IMR-90 (cell line): Measurements from ENCODE around the gene PYGM. TPM values are rescaled to one million over a fixed set of nuclear protein-coding genes. Genes with fewer than 3 reads are reported as not detected.

ENCODE experiments used
- ATAC-seq: fragments of 200-7000 bp; cut with Tn5 transposase; 2 replicates; pipeline ENCODE4 v1.9.1; 2020; ENCODE audit warnings: low read depth, mild to moderate bottlenecking, moderate library complexity
- BruUV-seq: library from RNA; stranded (reverse); fragments of 400-500 nt; replicated peaks from 2 replicates; lab custom pipeline; 2021; lab: Mats Ljungman, UMichigan
- CTCF ChIA-PET: fragments of 300-600 bp; formaldehyde crosslinking; extraction: SDS; loops from one replicate; lab custom pipeline; 2021; ENCODE audit warnings: antibody characterized with exemption; lab: Yijun Ruan, JAX
- POLR2A ChIA-PET: fragments of 300-600 bp; sonication (Branson Sonifier 250); formaldehyde crosslinking; loops from one replicate; lab custom pipeline; 2022; ENCODE audit warnings: antibody characterized with exemption; ENCODE audit not compliant: unreplicated experiment; lab: Charles Lee
- DNase-seq: peaks from one replicate; pipeline ENCODE4 v3.0.0; 2013
- H2AFZ ChIP-seq: replicated peaks from 2 replicates; pipeline ENCODE3; 2013; ENCODE audit warnings: low read length, mild to moderate bottlenecking; ENCODE audit not compliant: poor library complexity
- H2AK5ac ChIP-seq: 2 replicates; pipeline ENCODE4 v1.6.1; 2013; ENCODE audit warnings: low read depth, low read length, inconsistent platforms
- H2AK9ac ChIP-seq: replicated peaks from 2 replicates; pipeline ENCODE3; 2013; ENCODE audit warnings: mild to moderate bottlenecking, low read depth, low read length, moderate library complexity; ENCODE audit not compliant: poor library complexity
- H2BK120ac ChIP-seq: 2 replicates; pipeline ENCODE4 v1.6.1; 2013; ENCODE audit warnings: low read depth, low read length, inconsistent platforms
- H2BK15ac ChIP-seq: 3 replicates; pipeline ENCODE4 v1.6.1; 2013; ENCODE audit warnings: low read depth, low read length, inconsistent platforms
- H2BK20ac ChIP-seq: 2 replicates; pipeline ENCODE4 v1.6.1; 2013; ENCODE audit warnings: low read depth, mild to moderate bottlenecking, inconsistent platforms, low read length, moderate library complexity
- H2BK5ac ChIP-seq: 2 replicates; pipeline ENCODE4 v1.6.1; 2013; ENCODE audit warnings: mild to moderate bottlenecking, low read depth, low read length, inconsistent platforms; ENCODE audit not compliant: poor library complexity, severe bottlenecking
- H3K14ac ChIP-seq: replicated peaks from 2 replicates; pipeline ENCODE4 v1.6.1; 2013; ENCODE audit warnings: low read depth, low read length, inconsistent platforms
- H3K18ac ChIP-seq: 2 replicates; pipeline ENCODE4 v1.6.1; 2013; ENCODE audit warnings: low read depth, low read length, control low read depth
- H3K23ac ChIP-seq: 2 replicates; pipeline ENCODE4 v1.6.1; 2013; ENCODE audit warnings: low read depth, low read length, inconsistent platforms
- H3K27ac ChIP-seq: 2 replicates; pipeline ENCODE4 v1.5.1; 2013; ENCODE audit warnings: mild to moderate bottlenecking, control low read depth, low read length; ENCODE audit not compliant: insufficient read depth
- H3K27me3 ChIP-seq: 2 replicates; pipeline ENCODE4 v1.6.1; 2013; ENCODE audit warnings: low read length; ENCODE audit not compliant: control insufficient read depth, insufficient read depth
- H3K36me3 ChIP-seq: 2 replicates; pipeline ENCODE4 v1.6.1; 2013; ENCODE audit warnings: low read length, mixed read lengths; ENCODE audit not compliant: control insufficient read depth, insufficient read depth
- H3K4ac ChIP-seq: 2 replicates; pipeline ENCODE4 v1.6.1; 2013; ENCODE audit warnings: low read depth, low read length, inconsistent platforms
- H3K4me1 ChIP-seq: 2 replicates; pipeline ENCODE4 v1.6.1; 2013; ENCODE audit warnings: low read length, mixed read lengths; ENCODE audit not compliant: control insufficient read depth, insufficient read depth
- H3K4me2 ChIP-seq: 2 replicates; pipeline ENCODE4 v1.6.1; 2013; ENCODE audit warnings: low read depth, mild to moderate bottlenecking, control low read depth, low read length, moderate library complexity
- H3K4me3 ChIP-seq: 2 replicates; pipeline ENCODE4 v1.5.1; 2013; ENCODE audit warnings: low read depth, mild to moderate bottlenecking, control low read depth, low read length, moderate library complexity; ENCODE audit not compliant: insufficient read depth
- H3K56ac ChIP-seq: 2 replicates; pipeline ENCODE4 v1.6.1; 2013; ENCODE audit warnings: low read length, inconsistent platforms; ENCODE audit not compliant: insufficient read depth; ENCODE audit errors: extremely low read depth
- H3K79me1 ChIP-seq, 2 experiments: 2 replicates each; pipeline ENCODE4 v1.6.1; 2013; ENCODE audit warnings: low read length in 2 of 2, inconsistent platforms in 1 of 2, low read depth in 1 of 2
- H3K9ac ChIP-seq: 2 replicates; pipeline ENCODE4 v1.6.1; 2013; ENCODE audit warnings: low read depth, low read length, control low read depth
- H3K9me1 ChIP-seq: 2 replicates; pipeline ENCODE4 v1.6.1; 2013; ENCODE audit warnings: low read length, inconsistent platforms; ENCODE audit not compliant: insufficient read depth
- H3K9me3 ChIP-seq: 2 replicates; pipeline ENCODE4 v1.6.1; 2013; ENCODE audit warnings: low read length; ENCODE audit not compliant: control insufficient read depth, insufficient read depth
- H4K20me1 ChIP-seq: 2 replicates; pipeline ENCODE4 v1.6.1; 2013; ENCODE audit warnings: low read length, inconsistent platforms; ENCODE audit not compliant: insufficient read depth
- H4K5ac ChIP-seq: 2 replicates; pipeline ENCODE4 v1.6.1; 2013; ENCODE audit warnings: mild to moderate bottlenecking, low read depth, low read length, control low read depth
- H4K8ac ChIP-seq, 2 experiments: 2 replicates each; pipeline ENCODE4 v1.6.1; 2013; ENCODE audit warnings: low read depth in 2 of 2, low read length in 2 of 2, control low read depth in 1 of 2, inconsistent platforms in 1 of 2
- H4K91ac ChIP-seq: 2 replicates; pipeline ENCODE4 v1.6.1; 2013; ENCODE audit warnings: low read depth, low read length, inconsistent platforms; ENCODE audit not compliant: insufficient read depth
- MAFK ChIP-seq: IDR thresholded peaks from 2 replicates; pipeline ENCODE4 v1.6.1; 2012; ENCODE audit warnings: low read depth, low read length, improper control_type of control experiment
- MXI1 ChIP-seq: IDR thresholded peaks from 2 replicates; pipeline ENCODE4 v1.6.1; 2012; ENCODE audit warnings: low read depth, mild to moderate bottlenecking, low read length, moderate library complexity, borderline replicate concordance
- RCOR1 ChIP-seq: IDR thresholded peaks from 2 replicates; pipeline ENCODE4 v1.6.1; 2012; ENCODE audit warnings: mild to moderate bottlenecking, low read length, improper control_type of control experiment; ENCODE audit not compliant: insufficient replicate concordance
- WGBS, 2 experiments: methylation state at CpG; one replicate each; pipeline versions ENCODE4 v1.1.5 to v1.1.7; 2013; ENCODE audit warnings: missing lambda C conversion rate in 2 of 2; ENCODE audit not compliant: insufficient read length in 1 of 2; ENCODE audit errors: extremely low coverage in 2 of 2; 5-methylcytosine and 5-hydroxymethylcytosine counted together
- dilution Hi-C: fragments of 300-500 bp; cut with HindIII; formaldehyde crosslinking; loops from one replicate; pipeline ENCODE4 v1.14.3; 2018; ENCODE audit warnings: low sequenced_read_pairs; ENCODE audit not compliant: unreplicated experiment
- in situ Hi-C: fragments of 300-500 bp; cut with MboI; formaldehyde crosslinking; loops from 3 replicates; pipeline ENCODE4 v1.14.3; 2019; ENCODE audit warnings: low sequenced_read_pairs, inconsistent platforms, mixed read lengths
- intact Hi-C: fragments of 100-400 bp; cut with micrococcal nuclease; formaldehyde crosslinking; loops from 2 replicates; pipeline ENCODE4 v1.10.0; 2022
- polyA plus RNA-seq, 3 experiments: library from polyadenylated mRNA; depleted of rRNA; stranded (reverse); fragments of >200 nt; gene quantifications; 2 replicates each; pipeline ENCODE4 v1.2.3, GENCODE V29; 2012; ENCODE audit warnings: low replicate concordance in 1 of 3
- total RNA-seq: library from RNA; depleted of rRNA; stranded (reverse); fragments of >200 nt; gene quantifications from 2 replicates; pipeline ENCODE4 v1.2.3, GENCODE V29; 2012

Gene PYGM
- total and polyA plus RNA-seq, 2 of the 4 experiments (the other 2 are of a cell fraction) = 0.18 to 0.21 TPM

DNA sequence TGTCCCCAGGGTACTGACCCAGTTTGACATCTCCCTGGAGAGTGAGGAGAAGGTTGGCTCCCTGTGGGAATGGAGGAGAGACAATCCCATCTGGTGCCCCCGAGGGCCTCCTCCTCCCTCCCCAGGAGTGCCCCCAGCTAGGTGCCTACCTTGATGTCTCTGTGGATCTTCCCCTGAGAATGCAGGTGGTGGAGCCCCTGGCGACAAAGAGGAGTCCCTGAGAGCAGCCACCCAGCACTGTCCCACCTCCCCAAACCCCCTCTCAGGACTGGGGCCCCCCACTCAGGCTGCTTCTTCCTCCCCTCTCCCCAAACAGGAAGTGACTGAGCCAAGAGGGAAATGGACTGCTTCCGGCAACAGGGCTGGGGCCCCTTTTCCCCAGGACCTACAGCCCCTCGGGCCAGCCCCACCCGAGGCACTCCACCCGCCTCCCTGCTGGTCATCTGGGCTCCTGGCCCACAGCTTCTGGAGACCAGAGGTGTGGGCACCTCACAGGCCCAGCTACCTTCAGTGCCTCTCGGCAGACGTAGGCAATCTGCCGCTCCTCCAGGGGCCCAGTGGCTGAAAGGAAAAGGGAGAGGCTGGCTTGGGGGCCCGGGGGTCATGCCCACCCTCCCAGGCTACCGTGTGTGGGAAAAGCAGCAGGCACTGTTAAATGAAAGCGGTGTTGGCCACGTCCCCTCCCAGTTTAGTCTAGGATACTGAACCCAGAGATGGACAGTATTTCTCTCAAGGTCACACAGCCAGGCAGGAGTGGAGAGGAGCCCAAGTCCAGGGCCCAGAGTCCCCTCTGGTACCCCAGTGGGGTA lies 42.0 kb upstream of the PYGM start (continued):
- TF ChIP-seq MXI1 = no peak

DNA sequence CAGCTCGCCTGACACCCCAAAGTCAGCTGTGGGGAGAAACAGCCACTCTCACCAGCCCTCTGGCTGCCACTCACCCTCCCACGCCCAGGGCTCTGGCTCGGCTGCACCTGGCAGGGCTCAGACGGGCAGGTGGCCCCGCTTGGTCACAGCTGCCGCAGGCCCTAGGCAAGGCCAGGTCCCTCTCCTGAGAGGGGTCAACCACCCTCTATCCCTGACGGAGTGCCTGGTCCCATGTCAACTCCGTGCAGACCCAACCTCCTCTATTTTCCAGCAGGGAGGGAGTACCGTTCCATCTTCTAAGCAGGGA lies 41.3 kb upstream of the PYGM start:
- Histone ChIP-seq H3K4me3 (no peak overlapping the region), H3K4ac (no peak overlapping the region), H3K9me1 (peaks cover 7% of the 10 kb centered on the region), H3K4me2 (no peak overlapping the region), H4K91ac (no peak overlapping the region), H4K20me1 (no peaks in the 10 kb centered on the region), H2AK9ac (peak overlapping the region; percentile 76), H3K9ac (no peak overlapping the region), H3K18ac (no peak overlapping the region), H2AK5ac (no peak overlapping the region), H3K27ac (no peak overlapping the region), H3K79me1 (peaks cover 4 to 18% of the 10 kb centered on the region in 2 experiments; a peak in 3 of 4 replicates), H3K9me3 (no peaks in the 10 kb centered on the region), H4K8ac (no peak overlapping the region), H2AFZ (no peak overlapping the region), H2BK120ac (no peak overlapping the region), H3K36me3 (peaks cover 36% of the 10 kb centered on the region), H3K56ac (no peak overlapping the region), H3K27me3 (no peaks in the 10 kb centered on the region), H2BK15ac (no peak overlapping the region), H3K14ac (no peak overlapping the region), H3K4me1 (peaks cover 10% of the 10 kb centered on the region), H4K5ac (no peak overlapping the region), H3K23ac (no peak overlapping the region), H2BK20ac (no peak overlapping the region), H2BK5ac (no peak overlapping the region)
- dilution Hi-C loops = no loop called here
- BruUV-seq = no TSS peak
- CTCF ChIA-PET = no interaction called here
- no CpG with 5 or more reads among the region's 9 CpGs for WGBS, 2 experiments
- no peak for TF ChIP-seq MAFK
- TF ChIP-seq RCOR1 = no peak
- no peak for ATAC-seq
- in situ Hi-C loops = no loop called here
- intact Hi-C loops = no loop called here
- POLR2A ChIA-PET = no interaction called here
- DNase-seq = no peak
